ENCODE data around the gene KCNG3. TPM values are rescaled to one million over a fixed set of nuclear protein-coding genes. Genes with fewer than 3 reads are reported as not detected.

KCNG3 gene
- total RNA-seq, 6 experiments from 2014 or later: not detected

GRCh38 chr2:42414158-42414557 is 79.6 kb downstream of the KCNG3 start:
- peaks cover 4% of the 10 kb centered on the region for H3K27me3 Mint-ChIP-seq (ENCODE audit: insufficient read depth)
- peaks cover 28% of the 10 kb centered on the region for H3K9me3 Mint-ChIP-seq
- no peak overlapping the region for H3K27ac Mint-ChIP-seq
- TF ChIP-seq CTCF (IDR thresholded peaks at IDR 0.05): no peak
- H3K36me3 Mint-ChIP-seq (ENCODE audit: low read depth): peaks cover 15% of the 10 kb centered on the region
- H3K4me3 Mint-ChIP-seq: no peak overlapping the region
- no peak for DNase-seq
- H3K4me1 Mint-ChIP-seq (ENCODE audit: low read depth): peaks cover 6% of the 10 kb centered on the region; the same call in 1 of the 2 replicates

GRCh38 chr2:42410742-42411514 is 82.9 kb downstream of the KCNG3 start:
- peaks cover 15% of the 10 kb centered on the region for H3K36me3 Mint-ChIP-seq (ENCODE audit: low read depth)
- no peak overlapping the region for H3K27ac Mint-ChIP-seq
- peaks cover 2% of the 10 kb centered on the region for H3K27me3 Mint-ChIP-seq (ENCODE audit: insufficient read depth)
- no peak for TF ChIP-seq CTCF (IDR thresholded peaks at IDR 0.05)
- H3K4me1 Mint-ChIP-seq (ENCODE audit: low read depth): no peaks in the 10 kb centered on the region
- H3K9me3 Mint-ChIP-seq: peaks cover 27% of the 10 kb centered on the region
- no peak for DNase-seq
- H3K4me3 Mint-ChIP-seq: no peak overlapping the region

- H3K27ac Mint-ChIP-seq: no peak overlapping the region
- H3K4me1 Mint-ChIP-seq (ENCODE audit: low read depth): no peaks in the 10 kb centered on the region
- no peak for TF ChIP-seq CTCF (IDR thresholded peaks at IDR 0.05)
- H3K27me3 Mint-ChIP-seq (ENCODE audit: insufficient read depth): peaks cover 2% of the 10 kb centered on the region
- H3K36me3 Mint-ChIP-seq (ENCODE audit: low read depth): no peaks in the 10 kb centered on the region
- no peak for DNase-seq
- H3K9me3 Mint-ChIP-seq: no peaks in the 10 kb centered on the region
- no peak overlapping the region for H3K4me3 Mint-ChIP-seq
These were observed 85.8 kb downstream of the KCNG3 start for GRCh38 chr2:42408009-42408408.

GRCh38 chr2:42407476-42407875 is 86.3 kb downstream of the KCNG3 start:
- no peak for DNase-seq
- Mint-ChIP-seq H3K9me3 (no peaks in the 10 kb centered on the region), H3K27ac (no peak overlapping the region), H3K27me3 (ENCODE audit: insufficient read depth) (peaks cover 2% of the 10 kb centered on the region), H3K4me1 (ENCODE audit: low read depth) (no peaks in the 10 kb centered on the region), H3K36me3 (ENCODE audit: low read depth) (no peaks in the 10 kb centered on the region), H3K4me3 (no peak overlapping the region)
- no peak for TF ChIP-seq CTCF (IDR thresholded peaks at IDR 0.05)

GRCh38 chr2:42404676-42405075 is 89.1 kb downstream of the KCNG3 start:
- Mint-ChIP-seq H3K4me3 (no peak overlapping the region), H3K36me3 (ENCODE audit: low read depth) (no peaks in the 10 kb centered on the region)

More at GRCh38 chr2:42404676-42405075, 89.1 kb downstream of the KCNG3 start:
- TF ChIP-seq CTCF (IDR thresholded peaks at IDR 0.05): no peak
- Mint-ChIP-seq H3K4me1 (ENCODE audit: low read depth) (no peaks in the 10 kb centered on the region), H3K27me3 (ENCODE audit: insufficient read depth) (peaks cover 3% of the 10 kb centered on the region), H3K27ac (no peak overlapping the region), H3K9me3 (no peaks in the 10 kb centered on the region)
- DNase-seq: no peak
